Progenitor cell of endocrine pancreas (in vitro differentiated cells): ENCODE measurements around the gene DSCAML1. TPM values are rescaled to one million over a fixed set of nuclear protein-coding genes. Genes with fewer than 3 reads are reported as not detected.

Experiments
- DNase-seq: peaks from one replicate; pipeline ENCODE4 v3.0.0; 2021; ENCODE audit warnings: low spot score; ENCODE audit not compliant: unreplicated experiment
- H3K27ac Mint-ChIP-seq: 2 replicates; pipeline ENCODE4 v1.8.0; 2021; ENCODE audit warnings: mild to moderate bottlenecking, moderate library complexity, mixed read lengths
- H3K27me3 Mint-ChIP-seq: 2 replicates; pipeline ENCODE4 v1.8.0; 2021; ENCODE audit warnings: mixed read lengths
- H3K36me3 Mint-ChIP-seq: 2 replicates; pipeline ENCODE4 v1.8.0; 2022; ENCODE audit warnings: mixed read lengths; ENCODE audit not compliant: insufficient read depth
- H3K4me1 Mint-ChIP-seq: 2 replicates; pipeline ENCODE4 v1.8.0; 2021; ENCODE audit warnings: low read depth, mixed read lengths
- H3K4me3 Mint-ChIP-seq: 2 replicates; pipeline ENCODE4 v1.8.0; 2021; ENCODE audit warnings: low read depth, mild to moderate bottlenecking, moderate library complexity, mixed read lengths
- H3K9me3 Mint-ChIP-seq: 2 replicates; pipeline ENCODE4 v1.8.0; 2021; ENCODE audit warnings: low read depth, mixed read lengths
- CTCF ChIP-seq: fragments of 200-600 bp; sonication (generic); IDR thresholded peaks from one replicate; pipeline ENCODE4 v1.5.0; 2021; ENCODE audit warnings: antibody characterized with exemption, mild to moderate bottlenecking; ENCODE audit not compliant: unreplicated experiment
- total RNA-seq: library from RNA; stranded (reverse); gene quantifications from 2 replicates; pipeline ENCODE4 v1.2.1, GENCODE V29; 2021

The DSCAML1 gene
- total RNA-seq, 1 donor from 2014 or later, result 2.7 TPM

GRCh38 chr11:117704395-117705100 is 92.5 kb downstream of the DSCAML1 start:
- DNase-seq, result no peak
- Mint-ChIP-seq H3K36me3 (no peaks in the 10 kb centered on the region), H3K27ac (peak overlapping the region; percentile 37), H3K4me3 (no peak overlapping the region), H3K27me3 (peaks cover 21% of the 10 kb centered on the region), H3K4me1 (peaks cover 42% of the 10 kb centered on the region), H3K9me3 (no peaks in the 10 kb centered on the region)
- no peak for TF ChIP-seq CTCF

- peaks cover 42% of the 10 kb centered on the region for H3K4me1 Mint-ChIP-seq
- H3K27ac Mint-ChIP-seq, result peak overlapping the region; percentile 90
Observed at GRCh38 chr11:117702946-117703598, 93.9 kb downstream of the DSCAML1 start.

GRCh38 chr11:117701781-117702180 is 95.2 kb downstream of the DSCAML1 start:
- TF ChIP-seq CTCF, result no peak
- Mint-ChIP-seq H3K4me3 (no peak overlapping the region), H3K36me3 (no peaks in the 10 kb centered on the region), H3K9me3 (no peaks in the 10 kb centered on the region), H3K27me3 (peaks cover 22% of the 10 kb centered on the region), H3K4me1 (peaks cover 42% of the 10 kb centered on the region), H3K27ac (no peak overlapping the region)
- DNase-seq, result no peak

More at GRCh38 chr11:117702946-117703598, 93.9 kb downstream of the DSCAML1 start:
- H3K4me3 Mint-ChIP-seq, result no peak overlapping the region
- TF ChIP-seq CTCF, result no peak
- H3K27me3 Mint-ChIP-seq, result peaks cover 26% of the 10 kb centered on the region
- no peaks in the 10 kb centered on the region for H3K9me3 Mint-ChIP-seq
- DNase-seq, result no peak
- H3K36me3 Mint-ChIP-seq, result no peaks in the 10 kb centered on the region

- Mint-ChIP-seq H3K27ac (no peak overlapping the region), H3K4me1 (peaks cover 30% of the 10 kb centered on the region), H3K9me3 (no peaks in the 10 kb centered on the region), H3K4me3 (no peak overlapping the region), H3K36me3 (no peaks in the 10 kb centered on the region), H3K27me3 (peaks cover 16% of the 10 kb centered on the region)
- no peak for DNase-seq
- no peak for TF ChIP-seq CTCF
Observed at GRCh38 chr11:117700551-117700950, 96.5 kb downstream of the DSCAML1 start.

- no peak for DNase-seq
- H3K4me3 Mint-ChIP-seq, result no peak overlapping the region
- H3K27ac Mint-ChIP-seq, result no peak overlapping the region
- no peaks in the 10 kb centered on the region for H3K36me3 Mint-ChIP-seq
- H3K9me3 Mint-ChIP-seq, result no peaks in the 10 kb centered on the region
- TF ChIP-seq CTCF, result no peak
- H3K4me1 Mint-ChIP-seq, result peaks cover 7% of the 10 kb centered on the region
- H3K27me3 Mint-ChIP-seq, result peaks cover 17% of the 10 kb centered on the region
Observed at GRCh38 chr11:117697319-117697718, 99.7 kb downstream of the DSCAML1 start.
